Suppressor macrophage treated with lipopolysaccharide for 1 hour (primary cell): ENCODE results near the gene SLC7A5.
"Not testable (repeated sequence)": the region's sequence is repeated elsewhere in the genome, so short reads cannot be mapped to it uniquely, and the experiment has no call there.

Experiments
- DNase-seq, 3 donors: peaks; one replicate each; pipeline ENCODE4 v3.0.0-alpha.2; 2020 to 2022

Gene SLC7A5

GRCh38 chr16:87818533-87819161, 50.7 kb downstream of the SLC7A5 start:
- DNase-seq = no peak

DNA sequence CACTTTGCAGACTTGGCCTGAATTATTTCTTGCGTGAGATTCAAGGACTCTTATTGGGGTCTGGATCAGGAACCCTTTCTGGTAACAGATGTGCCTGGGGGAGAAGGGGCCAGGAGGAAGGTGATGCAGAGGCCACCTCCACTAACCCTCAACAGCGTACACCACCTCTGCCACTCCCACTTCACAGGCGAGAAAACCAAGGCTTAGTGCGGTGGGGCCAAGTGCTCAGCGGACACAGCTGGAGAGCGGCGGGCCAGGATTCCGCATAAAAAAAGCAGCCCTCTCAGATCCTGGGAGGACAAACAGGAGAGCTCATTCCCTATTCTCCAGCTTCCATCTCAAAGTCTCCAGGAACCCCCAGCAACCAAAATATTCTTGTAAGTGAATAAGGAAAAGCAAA, 51.4 kb downstream of the SLC7A5 start:
- DNase-seq = no peak

DNA sequence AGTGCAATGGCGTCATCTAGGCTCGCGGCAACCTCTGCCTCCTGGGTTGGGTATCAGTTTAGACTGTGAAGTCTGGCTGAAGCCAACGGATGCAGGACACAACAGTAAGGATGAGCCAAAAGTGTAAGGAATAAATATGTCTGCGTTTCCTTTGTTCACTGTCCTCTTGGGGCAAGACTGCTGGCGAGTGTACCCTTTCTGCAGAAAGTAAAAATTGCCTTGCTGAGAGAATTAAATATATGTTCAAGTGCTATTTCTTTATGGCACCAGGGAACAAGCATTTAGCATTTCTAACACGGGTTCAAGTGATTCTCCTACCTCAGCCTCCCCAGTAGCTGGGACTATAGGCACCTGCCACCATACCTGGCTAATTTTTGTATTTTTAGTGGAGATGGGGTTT, 51.9 kb downstream of the SLC7A5 start:
- not testable (repeated sequence) for DNase-seq

DNA sequence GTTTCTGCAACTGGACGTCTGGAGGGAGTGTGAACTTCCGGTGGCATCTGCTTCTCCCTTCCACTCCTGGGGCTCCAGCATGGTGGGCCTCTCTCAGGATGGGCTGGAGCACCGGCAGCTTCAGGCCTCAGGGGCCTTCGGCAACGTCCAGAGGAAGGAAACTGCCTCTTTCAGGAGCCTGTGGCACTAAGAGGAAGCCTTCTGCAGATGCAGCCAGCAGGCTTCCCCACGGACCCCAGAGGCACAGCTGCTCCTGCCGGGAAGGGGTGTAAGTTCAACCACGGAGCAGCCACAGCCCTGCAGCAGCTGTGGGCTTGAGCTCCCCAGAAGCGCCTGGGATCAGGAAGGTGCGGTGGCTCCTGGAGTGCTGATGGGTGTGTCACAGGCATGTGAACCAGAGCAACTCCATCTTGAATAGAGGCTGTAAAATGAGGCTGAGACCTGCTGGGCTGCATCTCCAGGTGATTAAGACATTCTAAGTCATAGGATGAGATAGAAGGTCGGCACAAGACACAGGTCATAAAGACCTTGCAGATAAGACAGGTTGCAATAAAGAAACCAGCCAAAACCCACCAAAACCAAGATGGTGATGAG, 52.7 kb downstream of the SLC7A5 start:
- no peak for DNase-seq

GRCh38 chr16:87815567-87815966, 53.7 kb downstream of the SLC7A5 start:
- no peak for DNase-seq

DNA sequence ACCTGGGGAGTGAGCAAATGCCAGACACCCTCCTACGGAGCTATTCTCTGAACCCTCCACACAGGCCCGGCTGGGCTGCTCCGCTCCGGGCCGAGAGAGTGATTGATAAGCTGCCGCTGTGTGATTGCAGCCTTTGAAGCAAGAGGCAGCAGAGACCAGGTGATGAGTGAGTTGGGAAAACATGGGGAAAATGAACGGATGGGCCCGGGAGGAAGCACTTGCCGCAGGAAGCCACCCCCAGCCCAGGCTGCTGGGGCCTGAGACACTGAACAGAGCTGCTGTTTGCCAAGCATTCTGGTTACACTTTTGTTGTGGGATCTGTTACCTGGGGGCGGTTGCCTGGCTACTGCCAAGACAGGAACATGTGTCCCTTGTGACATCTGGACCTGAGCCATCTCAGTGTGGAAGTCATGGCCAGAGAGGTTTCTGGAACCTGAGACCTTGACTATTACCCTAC, 57.1 kb downstream of the SLC7A5 start:
- no peak for DNase-seq

GRCh38 chr16:87811454-87811853, 57.9 kb downstream of the SLC7A5 start:
- DNase-seq = not testable (repeated sequence)

DNA sequence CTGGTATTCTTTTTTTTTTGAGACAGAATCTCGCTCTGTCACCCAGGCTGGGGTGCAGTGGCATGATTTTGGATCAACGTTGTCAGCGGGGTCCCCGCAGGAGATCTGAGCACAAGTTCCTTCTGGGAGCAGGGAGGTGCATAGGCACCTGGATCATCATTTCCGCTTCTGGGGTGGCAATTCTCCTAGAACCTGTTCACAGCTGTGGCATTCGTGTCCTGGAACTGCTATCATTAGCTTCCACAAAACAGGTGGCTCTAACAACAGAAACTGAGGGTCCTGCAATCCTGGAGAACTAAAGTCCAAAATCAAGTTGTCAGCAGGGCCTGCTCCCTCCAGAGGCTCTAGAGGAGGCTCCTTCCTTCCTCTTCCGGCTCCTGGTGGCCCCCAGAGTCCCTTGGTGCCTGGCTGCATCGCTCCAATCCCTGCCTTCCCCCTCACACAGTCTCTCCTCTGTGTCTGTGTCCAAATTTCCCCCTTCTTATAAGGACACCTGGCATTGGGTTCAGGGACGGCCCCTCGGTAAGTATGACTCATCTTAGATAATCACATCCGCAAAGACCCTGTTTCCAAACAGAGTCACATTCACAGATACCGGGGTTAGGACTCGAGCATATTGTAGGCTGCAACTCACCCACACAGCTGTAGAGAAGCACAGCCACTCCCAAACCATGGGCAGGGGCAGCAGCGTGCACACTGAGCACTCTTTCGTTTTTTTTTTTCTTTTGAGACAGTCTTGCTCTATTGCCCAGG, 60.0 kb downstream of the SLC7A5 start:
- DNase-seq = no peak

DNA sequence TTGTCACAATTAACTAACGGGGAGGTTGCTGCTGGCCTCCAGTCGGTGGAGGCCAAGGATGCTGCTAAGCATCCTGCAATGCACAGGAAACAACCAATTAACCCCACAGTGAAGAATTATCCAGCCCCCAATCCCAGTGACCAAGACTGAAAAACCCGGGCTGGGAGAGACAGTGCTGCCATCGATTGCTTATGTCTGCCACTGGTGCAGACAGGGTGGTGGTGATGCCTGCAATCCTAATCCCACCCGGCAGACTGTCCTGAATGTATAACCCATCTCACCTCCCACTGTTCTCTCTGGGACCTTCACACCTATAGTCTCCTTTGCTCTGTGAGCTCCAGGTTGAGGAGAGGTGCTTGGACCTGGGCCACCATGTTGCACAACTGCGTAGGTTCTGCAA, 61.2 kb downstream of the SLC7A5 start:
- no peak for DNase-seq

- peak; percentile 78 to 86 (median 80) for DNase-seq
Measured at GRCh38 chr16:87806641-87807546, 62.4 kb downstream of the SLC7A5 start.

GRCh38 chr16:87806261-87806640, 63.1 kb downstream of the SLC7A5 start:
- DNase-seq = peak in 2 of 3 donors; percentile 37 to 40

DNA sequence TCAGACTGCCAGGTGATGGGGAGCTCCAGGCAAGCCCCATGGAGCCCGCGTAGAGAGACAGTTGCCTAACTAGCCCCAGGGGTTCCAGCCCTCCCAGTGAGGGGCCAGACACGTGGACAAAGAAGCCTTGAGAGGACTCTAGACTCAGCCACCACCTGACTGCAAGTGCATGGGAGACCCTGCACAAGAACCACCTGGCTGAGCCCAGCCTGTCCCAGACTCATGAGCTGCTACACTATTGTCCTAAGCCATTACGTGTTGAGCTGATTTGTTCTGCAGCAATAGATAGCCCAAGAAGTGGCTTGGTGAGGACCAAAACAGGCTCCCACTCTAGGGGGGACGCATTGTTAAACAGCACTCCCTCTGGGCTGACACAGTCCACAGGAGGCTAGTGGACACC, 65.9 kb downstream of the SLC7A5 start:
- DNase-seq = no peak

GRCh38 chr16:87802670-87803069, 66.6 kb downstream of the SLC7A5 start:
- no peak for DNase-seq

- DNase-seq = no peak
Measured at GRCh38 chr16:87801679-87802259, 67.5 kb downstream of the SLC7A5 start.

DNA sequence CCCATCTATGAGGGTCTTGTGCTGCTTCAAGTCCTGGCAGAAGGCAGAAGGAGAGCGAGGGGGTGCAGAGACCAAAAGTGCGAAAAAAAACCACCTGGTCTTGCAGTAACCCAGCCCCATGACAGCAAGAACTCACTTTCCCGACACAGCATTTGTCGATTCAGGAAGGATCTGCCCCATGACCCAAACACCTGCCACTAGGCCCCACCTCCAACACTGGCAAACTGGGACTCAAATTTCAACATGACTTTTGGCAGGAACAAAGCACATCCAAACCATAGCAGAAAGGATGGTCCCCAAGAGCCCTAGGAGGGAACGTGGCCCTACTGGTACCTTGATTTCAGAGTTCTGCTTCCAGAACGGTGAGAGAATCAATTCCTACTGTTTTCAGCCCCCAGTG, 68.8 kb downstream of the SLC7A5 start:
- no peak for DNase-seq

- DNase-seq = no peak
Measured at GRCh38 chr16:87795336-87795735, 74.0 kb downstream of the SLC7A5 start.

DNA sequence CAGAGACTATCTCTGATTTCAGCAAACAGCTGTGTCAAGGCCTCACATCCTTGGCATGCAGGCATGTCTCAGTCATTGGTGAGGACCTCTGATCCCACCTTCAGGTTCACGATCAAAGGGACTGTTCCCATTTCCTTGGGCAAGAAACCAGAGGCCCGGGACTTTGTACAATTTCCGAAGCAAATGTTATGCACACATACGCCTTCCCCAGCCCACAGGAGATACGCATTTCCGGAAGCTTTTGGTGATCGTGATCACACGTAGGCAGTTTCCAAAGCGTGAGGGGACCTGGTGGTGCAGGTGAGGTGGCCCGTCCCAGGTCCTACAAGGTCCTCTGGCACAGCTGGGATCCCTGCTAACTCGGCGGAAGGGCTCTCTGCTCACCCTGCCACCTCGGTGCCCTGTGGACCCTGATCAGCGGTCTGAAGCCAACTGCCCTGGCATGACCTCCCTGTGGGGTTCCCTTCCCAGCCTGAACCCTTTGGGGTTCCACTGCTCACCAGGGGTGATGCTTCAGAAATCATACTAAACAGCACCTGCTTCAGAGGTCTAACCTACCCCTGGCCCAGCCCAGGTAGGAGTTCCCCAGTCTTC, 74.7 kb downstream of the SLC7A5 start:
- DNase-seq = no peak

DNA sequence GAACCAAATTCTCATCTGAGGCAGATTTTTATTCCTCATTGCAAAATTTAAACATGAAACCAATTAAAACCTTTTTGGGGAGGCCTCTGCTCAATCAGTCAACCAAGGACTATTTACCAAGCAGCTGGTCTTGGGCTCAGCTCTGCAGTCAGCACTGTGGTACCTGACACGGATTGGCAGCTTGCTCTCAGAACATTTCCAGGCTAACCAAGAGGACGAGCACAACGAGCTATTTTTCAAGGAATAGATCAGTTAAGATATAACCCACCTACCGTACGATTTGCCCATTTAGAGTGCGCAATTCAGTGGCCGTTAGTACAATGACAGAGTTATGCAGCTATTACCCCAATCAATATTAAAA, 77.1 kb downstream of the SLC7A5 start:
- no peak for DNase-seq

GRCh38 chr16:87791295-87792204, 77.8 kb downstream of the SLC7A5 start:
- DNase-seq = no peak

DNA sequence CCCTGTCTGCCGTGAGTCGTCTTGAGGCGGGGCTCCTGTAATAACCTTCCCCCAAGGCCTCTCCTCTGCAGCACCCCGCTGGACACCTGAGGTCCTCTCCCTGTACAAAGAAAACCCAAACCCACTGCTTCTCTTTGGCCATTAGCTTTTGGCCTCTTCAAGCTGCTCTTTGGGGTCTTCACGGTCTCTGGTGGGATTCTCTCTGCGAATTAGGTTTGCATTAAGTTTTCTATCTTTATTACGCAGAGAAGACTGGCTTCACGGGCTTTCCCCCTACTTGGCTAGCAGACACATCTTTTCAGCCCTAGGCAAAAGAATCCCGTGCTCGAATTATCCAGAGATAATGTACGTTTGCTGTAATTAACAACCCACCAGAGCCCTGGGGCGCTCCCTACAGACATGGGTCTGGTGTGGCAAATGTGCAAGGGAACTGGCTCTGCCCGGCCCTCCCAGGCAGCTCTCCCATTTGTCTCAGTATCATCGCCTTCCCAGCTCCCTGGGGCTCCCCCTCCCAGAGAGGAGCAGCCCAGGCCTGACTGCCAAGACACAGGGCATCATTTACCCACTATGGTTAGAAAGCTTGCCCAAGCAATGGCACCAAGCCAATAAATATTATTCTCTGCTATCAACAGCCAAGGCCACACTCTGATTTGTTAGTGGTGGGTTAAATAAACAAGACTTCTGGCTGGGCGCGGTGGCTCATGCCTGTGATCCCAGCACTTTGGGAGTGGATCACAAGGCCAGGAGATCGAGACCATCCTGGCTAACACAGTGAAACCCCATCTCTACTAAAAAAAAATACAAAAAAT, 78.8 kb downstream of the SLC7A5 start:
- no peak for DNase-seq
